ENCODE results near the gene SLC30A2. TPM values are rescaled to one million over a fixed set of nuclear protein-coding genes. Genes with fewer than 3 reads are reported as not detected.

The SLC30A2 gene
- total and polyA plus RNA-seq, 9 of the 15 experiments (the other 6 are each of a cell fraction or from before 2014, with no cell fraction given), result 0.01 to 0.18 (median 0.06) TPM; not detected in 3

DNA sequence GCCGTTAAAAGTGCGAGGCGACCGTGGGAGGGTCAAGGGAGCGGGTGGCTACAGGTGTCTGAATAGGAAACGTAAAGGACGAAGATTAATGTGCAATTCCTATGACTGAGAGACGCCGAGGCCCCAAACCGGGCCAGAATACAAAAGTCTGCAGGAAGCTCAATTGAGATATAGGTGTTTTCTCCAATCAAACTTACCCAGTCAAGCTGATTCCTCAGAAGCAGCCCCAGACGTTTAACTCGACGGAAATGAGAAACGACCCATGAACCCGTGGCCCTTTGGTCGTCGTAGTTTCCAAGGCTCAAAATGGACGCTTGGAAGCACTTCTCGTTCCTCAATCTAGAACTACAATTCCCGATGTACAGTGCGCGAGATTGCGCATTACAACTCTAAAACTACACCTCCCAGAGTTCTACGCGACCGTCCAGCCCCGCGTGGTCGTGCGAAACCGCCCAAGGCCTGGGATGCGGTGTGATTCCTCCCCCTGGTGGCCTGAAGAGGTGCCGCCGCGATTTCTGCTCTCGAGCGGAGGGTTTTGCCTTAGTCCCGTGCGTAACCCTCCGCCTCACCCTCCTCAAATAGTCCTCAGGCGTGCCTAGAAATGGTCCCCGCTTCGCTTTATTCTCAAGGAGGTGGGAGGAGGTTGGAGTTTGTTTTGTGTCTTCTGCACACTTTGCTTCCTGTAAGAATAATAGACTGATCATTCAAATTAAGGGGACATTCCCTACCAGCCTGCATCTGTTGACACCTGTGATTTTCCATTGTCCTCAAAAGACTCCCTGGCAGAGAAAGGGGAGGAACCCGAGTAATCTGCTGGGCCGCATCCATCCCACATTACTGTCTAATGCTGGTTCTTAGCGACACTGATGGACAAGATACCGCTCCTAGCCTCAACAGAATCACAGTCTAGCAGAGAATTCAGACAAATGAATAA is 47.8 kb downstream of the SLC30A2 start, which contains the start of gene PAFAH2 (continued):
- TF ChIP-seq, protein P1, sequence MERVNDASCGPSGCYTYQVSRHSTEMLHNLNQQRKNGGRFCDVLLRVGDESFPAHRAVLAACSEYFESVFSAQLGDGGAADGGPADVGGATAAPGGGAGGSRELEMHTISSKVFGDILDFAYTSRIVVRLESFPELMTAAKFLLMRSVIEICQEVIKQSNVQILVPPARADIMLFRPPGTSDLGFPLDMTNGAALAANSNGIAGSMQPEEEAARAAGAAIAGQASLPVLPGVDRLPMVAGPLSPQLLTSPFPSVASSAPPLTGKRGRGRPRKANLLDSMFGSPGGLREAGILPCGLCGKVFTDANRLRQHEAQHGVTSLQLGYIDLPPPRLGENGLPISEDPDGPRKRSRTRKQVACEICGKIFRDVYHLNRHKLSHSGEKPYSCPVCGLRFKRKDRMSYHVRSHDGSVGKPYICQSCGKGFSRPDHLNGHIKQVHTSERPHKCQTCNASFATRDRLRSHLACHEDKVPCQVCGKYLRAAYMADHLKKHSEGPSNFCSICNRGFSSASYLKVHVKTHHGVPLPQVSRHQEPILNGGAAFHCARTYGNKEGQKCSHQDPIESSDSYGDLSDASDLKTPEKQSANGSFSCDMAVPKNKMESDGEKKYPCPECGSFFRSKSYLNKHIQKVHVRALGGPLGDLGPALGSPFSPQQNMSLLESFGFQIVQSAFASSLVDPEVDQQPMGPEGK (CRISPR knock-in tag; IDR thresholded peaks at IDR 0.05; ENCODE audit: borderline replicate concordance), result no peak
- TF ChIP-seq ZNF274 (IDR thresholded peaks at IDR 0.05; ENCODE audit: borderline replicate concordance, low read depth, low read length) (no peak), TAF15 (IDR thresholded peaks at IDR 0.05; ENCODE audit: low read depth, low read length) (no peak), MIER1 (IDR thresholded peaks at IDR 0.05; ENCODE audit: low read depth) (peak; percentile 77; the same call in 1 of the 2 replicates), BRCA1 (IDR thresholded peaks at IDR 0.05) (no peak), BRCA1 (CRISPR knock-in tag; IDR thresholded peaks at IDR 0.05) (no peak), ZBTB34 (CRISPR knock-in tag; IDR thresholded peaks at IDR 0.05) (no peak), CCNT2 (IDR thresholded peaks at IDR 0.05; ENCODE audit: borderline replicate concordance, extremely low read depth, insufficient read length, low read depth, low read length) (no peak), HDAC3 (IDR thresholded peaks at IDR 0.05; ENCODE audit: borderline replicate concordance, partially characterized antibody) (peak; percentile 82), NFIX (CRISPR knock-in tag; IDR thresholded peaks at IDR 0.05; ENCODE audit: low read depth) (no peak), SMAD3 (CRISPR knock-in tag; conservative IDR thresholded peaks at IDR 0.05) (peak; percentile 88), RHOXF2B (CRISPR knock-in tag; conservative IDR thresholded peaks at IDR 0.05) (peak; percentile 88), HNRNPLL (IDR thresholded peaks at IDR 0.05; ENCODE audit: low read depth, low read length, poor library complexity, severe bottlenecking) (no peak), CBFB (CRISPR knock-in tag; IDR thresholded peaks at IDR 0.05) (peak; percentile 93; the same call in 1 of the 2 replicates), FOSL1 (tag; conservative IDR thresholded peaks at IDR 0.05) (peak; percentile 74), ZNF764 (CRISPR knock-in tag; IDR thresholded peaks at IDR 0.05; ENCODE audit: low read depth) (no peak), ZNF511 (CRISPR knock-in tag; IDR thresholded peaks at IDR 0.05) (peak; percentile 91; the same call in 1 of the 2 replicates), KHSRP (IDR thresholded peaks at IDR 0.05) (peak; percentile 74; the same call in 1 of the 2 replicates), ZFP36 (IDR thresholded peaks at IDR 0.05; ENCODE audit: low read depth, low read length, partially characterized antibody) (no peak), HLTF (IDR thresholded peaks at IDR 0.05) (peak; percentile 80), PRMT5 (CRISPR knock-in tag; IDR thresholded peaks at IDR 0.05) (no peak)
- TF ChIP-seq, protein P2, sequence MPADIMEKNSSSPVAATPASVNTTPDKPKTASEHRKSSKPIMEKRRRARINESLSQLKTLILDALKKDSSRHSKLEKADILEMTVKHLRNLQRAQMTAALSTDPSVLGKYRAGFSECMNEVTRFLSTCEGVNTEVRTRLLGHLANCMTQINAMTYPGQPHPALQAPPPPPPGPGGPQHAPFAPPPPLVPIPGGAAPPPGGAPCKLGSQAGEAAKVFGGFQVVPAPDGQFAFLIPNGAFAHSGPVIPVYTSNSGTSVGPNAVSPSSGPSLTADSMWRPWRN (IDR thresholded peaks at IDR 0.05; ENCODE audit: low read depth), result no peak
- TF ChIP-seq, protein P3, sequence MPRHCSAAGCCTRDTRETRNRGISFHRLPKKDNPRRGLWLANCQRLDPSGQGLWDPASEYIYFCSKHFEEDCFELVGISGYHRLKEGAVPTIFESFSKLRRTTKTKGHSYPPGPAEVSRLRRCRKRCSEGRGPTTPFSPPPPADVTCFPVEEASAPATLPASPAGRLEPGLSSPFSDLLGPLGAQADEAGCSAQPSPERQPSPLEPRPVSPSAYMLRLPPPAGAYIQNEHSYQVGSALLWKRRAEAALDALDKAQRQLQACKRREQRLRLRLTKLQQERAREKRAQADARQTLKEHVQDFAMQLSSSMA (CRISPR knock-in tag; IDR thresholded peaks at IDR 0.05), result 0 out of 2 replicates have a peak, but pooled peaks have one; percentile 24
